Adipose tissue (tissue), 3 donors: ENCODE data around the gene C17orf107. TPM values are rescaled to one million over a fixed set of nuclear protein-coding genes. Genes with fewer than 3 reads are reported as not detected.
A peak's percentile ranks its signal among the peaks of the same experiment; 100 is the strongest.

Experiments used
- H3K27ac ChIP-seq: one replicate; pipeline ENCODE4 v1.5.1; 2013; ENCODE audit warnings: low read depth, low read length
- WGBS, 3 donors: extraction: QIAGEN DNeasy Blood & Tissue Kit; methylation state at CpG; one replicate each; pipeline ENCODE4 v1.1.7; 2013; 5-methylcytosine and 5-hydroxymethylcytosine counted together
- polyA plus RNA-seq, 3 donors: library from polyadenylated mRNA; stranded (reverse); fragments of 200-250 nt; gene quantifications; one replicate each; pipeline ENCODE4 v1.2.3, GENCODE V29; 2013
- donor health status: healthy with polysubstance abuse.
- donor health status: Bipolar disorder and iron deficiency.
- donor health status: healthy.

C17orf107 gene
- polyA plus RNA-seq, 3 donors: 1.4 to 2.9 (median 2.6) TPM

GRCh38 chr17:4942760-4943508 lies 43.6 kb downstream of the C17orf107 start:
- WGBS, 3 donors: 68 to 83% (median 76%) methylated on average over 13 of the region's 13 CpGs
- H3K27ac ChIP-seq: no peak overlapping the region

- peak overlapping the region; percentile 29 for H3K27ac ChIP-seq
- 34 to 72% (median 40%) methylated on average over 3 of the region's 3 CpGs for WGBS, 3 donors
Observed at GRCh38 chr17:4944163-4944553, 44.8 kb downstream of the C17orf107 start.

DNA sequence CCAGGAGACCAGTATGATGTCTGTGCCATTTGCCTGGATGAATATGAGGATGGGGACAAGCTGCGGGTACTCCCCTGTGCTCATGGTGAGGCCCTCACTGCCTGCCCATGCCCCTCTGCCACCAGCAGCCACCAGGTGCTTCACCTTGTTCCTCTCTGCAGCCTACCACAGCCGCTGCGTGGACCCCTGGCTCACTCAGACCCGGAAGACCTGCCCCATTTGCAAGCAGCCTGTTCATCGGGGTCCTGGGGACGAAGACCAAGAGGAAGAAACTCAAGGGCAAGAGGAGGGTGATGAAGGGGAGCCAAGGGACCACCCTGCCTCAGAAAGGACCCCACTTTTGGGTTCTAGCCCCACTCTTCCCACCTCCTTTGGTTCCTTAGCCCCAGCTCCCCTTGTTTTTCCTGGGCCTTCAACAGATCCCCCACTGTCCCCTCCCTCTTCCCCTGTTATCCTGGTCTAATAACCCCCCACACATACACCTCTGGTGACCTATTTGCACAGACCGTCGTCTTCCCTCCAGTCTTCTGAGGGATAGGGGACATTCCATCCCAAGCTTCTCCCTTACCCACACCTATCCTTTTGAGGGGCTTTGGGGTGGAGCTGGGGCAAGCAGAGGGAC lies 45.3 kb downstream of the C17orf107 start:
- H3K27ac ChIP-seq: peak overlapping the region; percentile 29
- WGBS, 3 donors: 39 to 63% (median 49%) methylated on average over 8 of the region's 8 CpGs

GRCh38 chr17:4945176-4945943 lies 46.0 kb downstream of the C17orf107 start:
- WGBS, 3 donors: 25 to 54% (median 31%) methylated on average over 7 of the region's 7 CpGs

GRCh38 chr17:4945944-4946280 lies 46.6 kb downstream of the C17orf107 start:
- no peak overlapping the region for H3K27ac ChIP-seq
- WGBS, 3 donors: 31 to 40% (median 34%) methylated on average over 4 of the region's 4 CpGs

More at GRCh38 chr17:4945176-4945943, 46.0 kb downstream of the C17orf107 start:
- H3K27ac ChIP-seq: peak overlapping the region; percentile 29

- WGBS, 3 donors: 21 to 34% (median 25%) methylated on average over 16 of the region's 16 CpGs
- H3K27ac ChIP-seq: peak overlapping the region; percentile 60
Observed at GRCh38 chr17:4946312-4946976, 47.1 kb downstream of the C17orf107 start.

- H3K27ac ChIP-seq: peak overlapping the region; percentile 96
- 1 to 2% (median 1%) methylated on average over 7 of the region's 7 CpGs for WGBS, 3 donors
Observed at GRCh38 chr17:4947010-4947410, 47.7 kb downstream of the C17orf107 start.

GRCh38 chr17:4947411-4948165 lies 48.3 kb downstream of the C17orf107 start:
- 0 to 1% (median 0%) methylated on average over 42 to 56 of the region's 56 CpGs for whole genome bisulfite sequencing, 3 donors
- H3K27ac ChIP-seq: peak overlapping the region; percentile 96

DNA sequence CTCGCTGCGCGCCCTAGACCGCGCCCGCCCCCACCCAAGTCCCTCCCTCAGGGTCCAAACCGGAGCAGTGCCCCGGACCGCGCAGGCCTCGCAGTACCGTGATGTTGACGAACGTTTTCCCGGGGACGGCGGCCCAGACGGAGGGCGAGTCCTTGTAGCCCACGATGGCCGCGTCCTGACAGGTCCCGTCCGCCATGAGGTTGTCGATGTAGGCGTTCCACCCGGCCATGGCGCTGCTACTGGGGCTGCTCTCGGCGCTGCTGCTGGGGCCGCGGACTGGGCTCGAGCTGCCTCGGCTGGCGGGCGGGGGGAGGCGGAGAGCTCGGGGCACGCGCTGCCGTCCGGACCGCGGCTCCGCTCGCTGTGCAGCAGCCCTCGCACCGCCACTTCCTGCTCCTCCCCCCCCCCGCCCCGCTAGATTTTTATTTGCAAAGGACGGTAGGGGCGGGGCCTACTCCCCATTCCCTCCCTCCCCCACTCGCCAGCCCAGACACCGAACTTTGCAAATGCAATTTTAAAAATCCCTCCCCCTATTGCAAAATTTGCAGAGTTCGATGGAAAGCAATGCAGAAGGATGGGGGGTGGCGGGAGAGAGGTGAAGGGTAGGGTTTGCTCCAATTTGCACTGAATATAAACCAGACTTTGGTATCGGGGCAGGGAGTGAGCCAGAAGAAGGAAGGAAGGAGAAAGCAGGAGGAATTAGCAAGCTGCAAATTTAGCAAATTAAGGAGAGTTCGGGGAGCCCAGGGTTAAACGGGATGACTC lies 49.0 kb downstream of the C17orf107 start, which contains the start of gene PFN1:
Gene PFN1 (minus strand): TSS at position 365 of the 765 bp plus-strand sequence. CDS start 136 bp downstream, at position 229.
- WGBS, 3 donors: 0 to 1% (median 1%) methylated on average over 39 to 58 of the region's 59 CpGs
- peak within 1 kb of the TSS; percentile 96 for H3K27ac ChIP-seq

- H3K27ac ChIP-seq: peak overlapping the region; percentile 45
- WGBS, 3 donors: 0 to 2% (median 1%) methylated on average over 25 to 40 of the region's 40 CpGs
Observed at GRCh38 chr17:4948931-4949320, 49.6 kb downstream of the C17orf107 start.

- WGBS, 3 donors: 0 to 1% (median 1%) methylated on average over 33 to 74 of the region's 75 CpGs
- H3K27ac ChIP-seq: peak overlapping the region; percentile 45
Observed at GRCh38 chr17:4949321-4950074, 50.2 kb downstream of the C17orf107 start.

GRCh38 chr17:4950075-4950745 lies 50.9 kb downstream of the C17orf107 start:
- WGBS, 3 donors: 5 to 11% (median 6%) methylated on average over 48 to 52 of the region's 52 CpGs
- H3K27ac ChIP-seq: peak overlapping the region; percentile 45

DNA sequence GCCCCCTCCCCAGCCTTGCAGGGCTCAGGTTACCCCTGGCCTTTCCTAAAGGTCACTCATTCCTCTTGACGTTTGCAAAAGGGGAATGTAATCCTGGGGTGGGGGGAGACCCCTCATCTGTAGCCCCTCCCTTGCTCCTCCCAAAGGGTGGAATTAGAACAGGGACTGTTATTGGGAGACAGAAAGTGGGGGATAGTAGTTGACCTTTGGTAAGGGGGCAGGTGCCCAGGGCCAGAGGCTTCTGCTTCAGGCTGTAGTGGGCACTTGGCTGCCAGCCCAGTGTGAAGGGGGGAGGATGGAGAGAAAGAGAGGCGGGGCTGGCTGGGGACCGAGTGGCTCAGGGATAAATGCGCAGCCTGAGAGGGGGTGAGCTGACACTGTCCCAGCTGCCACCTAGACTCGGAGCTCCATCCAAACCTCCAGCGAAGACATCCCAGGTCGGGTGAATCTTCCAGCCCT lies 51.4 kb downstream of the C17orf107 start, which contains the start of gene ENO3:
Gene ENO3 (plus strand): TSS at position 374 of the 459 bp plus-strand sequence. CDS start 711 bp downstream, outside the sequence.
- H3K27ac ChIP-seq: peak within 1 kb of the TSS; percentile 45
- WGBS, 3 donors: 41 to 55% (median 53%) methylated on average over 7 of the region's 7 CpGs

GRCh38 chr17:4951486-4951885 lies 52.1 kb downstream of the C17orf107 start:
- 77 to 91% (median 85%) methylated on average over 3 of the region's 3 CpGs for WGBS, 3 donors
- no peak overlapping the region for H3K27ac ChIP-seq
